Prostate gland (tissue), 2 donors: Measurements from ENCODE around the gene NFU1. TPM values are rescaled to one million over a fixed set of nuclear protein-coding genes. Genes with fewer than 3 reads are reported as not detected.

Experiments
- DNase-seq: peaks from one replicate; pipeline ENCODE4 v3.0.0-alpha.2; 2019; ENCODE audit warnings: low spot score
- H3K27ac ChIP-seq, 2 donors: fragments of 200-600 bp; sonication (generic); 2 replicates each; pipeline ENCODE4 v1.5.1; 2017 to 2019
- H3K27me3 ChIP-seq: fragments of 200-600 bp; sonication (generic); replicated peaks from 2 replicates; pipeline ENCODE4 v1.5.1; 2019; ENCODE audit not compliant: insufficient read depth
- H3K36me3 ChIP-seq, 2 donors: fragments of 200-600 bp; sonication (generic); 1 replicate in 1 of 2; 2 replicates in 1 of 2; pipeline versions ENCODE4 v1.5.1 to v1.8.1; 2017 to 2019
- H3K4me1 ChIP-seq: fragments of 200-600 bp; sonication (generic); replicated peaks from 2 replicates; pipeline ENCODE4 v1.5.1; 2019
- H3K4me3 ChIP-seq, 2 donors: fragments of 200-600 bp; sonication (generic); 2 replicates each; pipeline ENCODE4 v1.5.1; 2017 to 2019
- H3K9me3 ChIP-seq: fragments of 200-600 bp; sonication (generic); 2 replicates; pipeline ENCODE4 v1.5.1; 2017
- POLR2A ChIP-seq: fragments of 450-650 bp; IDR thresholded peaks from one replicate; pipeline ENCODE4 v1.6.1; 2016; ENCODE audit warnings: antibody characterized with exemption, mild to moderate bottlenecking
- POLR2AphosphoS5 ChIP-seq: sonication (generic); formaldehyde crosslinking; IDR thresholded peaks from one replicate; pipeline ENCODE4 v1.6.1; 2017; ENCODE audit warnings: antibody characterized with exemption
- whole genome bisulfite sequencing: methylation state at CpG from one replicate; pipeline ENCODE4 v1.1.5; 2018; 5-methylcytosine and 5-hydroxymethylcytosine counted together
- intact Hi-C: fragments of 100-400 bp; cut with DNase I; formaldehyde crosslinking; loops from one replicate; pipeline ENCODE4 v1.14.2; 2022
- total RNA-seq, 2 donors: library from RNA; depleted of rRNA; stranded (reverse); fragments of >200 nt; gene quantifications; one replicate each; pipeline ENCODE4 v1.1.0, GENCODE V29; 2016
- TF ChIP-seq, protein P1 (sequence below), 4 experiments: fragments of 200-600 bp in 2 of 4; fragments of 450-650 bp in 2 of 4; sonication (generic) in 2 of 4; IDR thresholded peaks; 1 replicate in 3 of 4; 2 replicates in 1 of 4; pipeline ENCODE4 v1.5.1; 2016 to 2019; ENCODE audit warnings: antibody characterized with exemption in 4 of 4, mild to moderate bottlenecking in 2 of 4, moderate library complexity in 2 of 4

The NFU1 gene
- total RNA-seq, 2 donors from 2014 or later: 33.4 to 42.0 TPM

DNA sequence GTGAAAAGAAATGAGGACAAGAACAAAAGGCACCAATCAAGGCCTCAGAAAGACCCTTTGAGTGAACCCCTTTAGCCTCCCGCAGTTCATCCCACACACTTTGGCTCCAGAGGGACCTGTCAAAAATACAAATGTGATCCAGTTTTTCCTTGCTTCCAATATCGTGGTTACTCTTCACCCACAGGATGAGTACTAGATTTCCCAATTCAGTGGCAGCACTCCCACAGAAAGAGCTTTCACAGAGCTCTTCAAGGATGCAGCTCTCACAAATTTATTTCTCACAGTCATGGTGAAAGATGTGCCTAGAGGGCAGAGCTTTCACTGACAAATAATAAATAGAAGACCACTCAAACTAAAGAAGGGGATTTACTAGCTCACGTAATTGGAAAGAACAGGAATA, 47.2 kb downstream of the NFU1 start:
- Histone ChIP-seq H3K36me3 (no peaks in the 10 kb centered on the region), H3K4me3 (no peak overlapping the region), H3K27me3 (no peaks in the 10 kb centered on the region), H3K9me3 (no peaks in the 10 kb centered on the region), H3K27ac (no peak overlapping the region), H3K4me1 (peaks cover 2% of the 10 kb centered on the region)
- TF ChIP-seq, protein P1, sequence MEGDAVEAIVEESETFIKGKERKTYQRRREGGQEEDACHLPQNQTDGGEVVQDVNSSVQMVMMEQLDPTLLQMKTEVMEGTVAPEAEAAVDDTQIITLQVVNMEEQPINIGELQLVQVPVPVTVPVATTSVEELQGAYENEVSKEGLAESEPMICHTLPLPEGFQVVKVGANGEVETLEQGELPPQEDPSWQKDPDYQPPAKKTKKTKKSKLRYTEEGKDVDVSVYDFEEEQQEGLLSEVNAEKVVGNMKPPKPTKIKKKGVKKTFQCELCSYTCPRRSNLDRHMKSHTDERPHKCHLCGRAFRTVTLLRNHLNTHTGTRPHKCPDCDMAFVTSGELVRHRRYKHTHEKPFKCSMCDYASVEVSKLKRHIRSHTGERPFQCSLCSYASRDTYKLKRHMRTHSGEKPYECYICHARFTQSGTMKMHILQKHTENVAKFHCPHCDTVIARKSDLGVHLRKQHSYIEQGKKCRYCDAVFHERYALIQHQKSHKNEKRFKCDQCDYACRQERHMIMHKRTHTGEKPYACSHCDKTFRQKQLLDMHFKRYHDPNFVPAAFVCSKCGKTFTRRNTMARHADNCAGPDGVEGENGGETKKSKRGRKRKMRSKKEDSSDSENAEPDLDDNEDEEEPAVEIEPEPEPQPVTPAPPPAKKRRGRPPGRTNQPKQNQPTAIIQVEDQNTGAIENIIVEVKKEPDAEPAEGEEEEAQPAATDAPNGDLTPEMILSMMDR (IDR thresholded peaks at IDR 0.05): no peak
- TF ChIP-seq POLR2A (no peak), POLR2AphosphoS5 (no peak)
- 86% methylated on average over 3 of the region's 3 CpGs for WGBS
- no peak for DNase-seq
- intact Hi-C loops: no loop called here

GRCh38 chr2:69389271-69389670, 48.0 kb downstream of the NFU1 start:
- TF ChIP-seq, protein P1 (IDR thresholded peaks at IDR 0.05): no peak
- TF ChIP-seq POLR2AphosphoS5 (no peak), POLR2A (no peak)
- H3K36me3 ChIP-seq: no peaks in the 10 kb centered on the region
- 92% methylated on average over 3 of the region's 3 CpGs for WGBS
- DNase-seq: no peak
- peaks cover 2% of the 10 kb centered on the region for H3K4me1 ChIP-seq
- intact Hi-C loops: loop anchor here (5.0 kb wide), 2 partner anchors 48 to 253 kb away; partner anchors contain the start of genes AAK1 and NFU1
- H3K9me3 ChIP-seq: no peaks in the 10 kb centered on the region
- no peak overlapping the region for H3K27ac ChIP-seq
- no peaks in the 10 kb centered on the region for H3K27me3 ChIP-seq
- no peak overlapping the region for H3K4me3 ChIP-seq

- Histone ChIP-seq H3K4me3 (peak overlapping the region; percentile 67 to 99), H3K9me3 (no peaks in the 10 kb centered on the region), H3K4me1 (peaks cover 2% of the 10 kb centered on the region), H3K36me3 (no peaks in the 10 kb centered on the region), H3K27me3 (no peaks in the 10 kb centered on the region), H3K27ac (peak overlapping the region; percentile 84 to 93)
- TF ChIP-seq POLR2AphosphoS5 (no peak), POLR2A (no peak)
- TF ChIP-seq, protein P1 (IDR thresholded peaks at IDR 0.05): no peak
- intact Hi-C loops: loop anchor here (5.0 kb wide), 2 partner anchors 49 to 254 kb away; partner anchors contain the start of genes AAK1 and NFU1
- DNase-seq: no peak
- WGBS: 67% methylated on average over 14 of the region's 14 CpGs
Observed at GRCh38 chr2:69387770-69388481, 49.3 kb downstream of the NFU1 start.

DNA sequence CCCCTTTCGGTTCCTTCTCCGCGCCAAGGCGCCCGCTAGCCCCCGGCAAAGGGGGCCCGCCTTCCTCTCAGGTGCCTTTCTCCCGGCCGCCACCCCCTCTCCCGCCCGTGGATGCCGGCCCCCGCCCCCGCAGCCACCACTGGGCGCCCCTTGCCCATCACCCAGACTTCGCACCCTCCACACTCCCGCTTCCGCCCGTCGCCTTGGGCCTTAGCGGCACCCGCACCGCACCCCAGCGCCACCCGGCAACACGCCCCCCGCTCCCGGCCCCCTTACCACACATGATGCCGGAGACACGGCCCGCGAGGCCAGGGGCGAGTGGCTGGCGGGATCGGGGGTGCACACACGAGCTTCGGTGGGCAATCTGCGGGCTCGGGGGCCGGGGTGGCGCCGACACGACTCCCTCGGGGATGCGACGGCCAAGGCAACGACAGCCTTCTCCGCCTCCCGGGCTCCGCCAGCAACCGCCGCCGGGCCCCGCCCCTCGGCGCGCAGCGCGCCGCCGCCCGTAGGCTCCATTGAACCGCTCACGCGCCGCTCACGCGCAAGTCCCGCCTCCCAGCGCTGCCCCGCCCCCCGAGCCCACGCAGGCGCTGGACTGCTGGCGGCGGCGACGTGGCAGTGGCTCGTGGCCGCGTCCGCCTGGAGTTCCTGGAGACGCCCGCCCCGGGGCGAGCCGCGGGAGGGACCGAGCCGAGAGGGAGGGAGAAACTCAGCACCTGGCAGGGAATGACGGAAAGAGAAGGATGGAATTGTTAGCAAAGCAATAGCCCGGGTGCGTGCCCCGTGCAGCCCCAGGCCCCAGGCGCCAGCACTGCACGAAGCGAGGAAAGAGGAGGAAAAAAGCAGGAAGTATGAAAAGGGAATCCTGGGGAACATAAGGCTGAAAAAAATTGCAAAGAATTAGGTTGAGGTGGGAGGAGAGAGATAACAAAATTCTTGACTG, 50.2 kb downstream of the NFU1 start, which contains the start of gene GFPT1:
Gene GFPT1 (minus strand): TSS at position 439 of the 946 bp plus-strand sequence. CDS start 156 bp downstream, at position 283.
- TF ChIP-seq POLR2AphosphoS5: peak; percentile 71
- TF ChIP-seq POLR2A: peak; percentile 93
- TF ChIP-seq, protein P1 (IDR thresholded peaks at IDR 0.05): peak in 2 of 4 experiments; percentile 10 to 36
- H3K4me1 ChIP-seq: peaks cover 2% of the 10 kb centered on the region

More for the DNA sequence above, 50.2 kb downstream of the NFU1 start, which contains the start of gene GFPT1:
- WGBS: under 1% methylated on average over 92 of the region's 97 CpGs
- Histone ChIP-seq H3K9me3 (no peaks in the 10 kb centered on the region), H3K27ac (peak within 1 kb of the TSS; percentile 84 to 93), H3K27me3 (no peaks in the 10 kb centered on the region), H3K4me3 (peak within 1 kb of the TSS; percentile 67 to 99), H3K36me3 (no peaks in the 10 kb centered on the region)
- DNase-seq: peak; percentile 94
- intact Hi-C loops: loop anchor here (5.0 kb wide), 2 partner anchors 50 to 255 kb away; partner anchors contain the start of genes AAK1 and NFU1
